GM21619 (cell line): ENCODE data around the gene RPF1.
A peak's percentile ranks its signal among the peaks of the same experiment; 100 is the strongest.
"Not testable (repeated sequence)": the region's sequence is repeated elsewhere in the genome, so short reads cannot be mapped to it uniquely, and the experiment has no call there.

ENCODE experiments used
- ATAC-seq: cut with Tn5 transposase; IDR thresholded peaks from one replicate; pipeline ENCODE4 v1.9.1; 2021; ENCODE audit not compliant: unreplicated experiment

RPF1 gene

GRCh38 chr1:84492726-84493125, 13.7 kb downstream of the RPF1 start:
- no peak for ATAC-seq

- no peak for ATAC-seq
Observed at GRCh38 chr1:84493747-84494146, 14.7 kb downstream of the RPF1 start.

- ATAC-seq, result no peak
Observed at GRCh38 chr1:84496498-84496897, 17.4 kb downstream of the RPF1 start.

GRCh38 chr1:84497631-84498275, 18.7 kb downstream of the RPF1 start:
- ATAC-seq, result no peak

- ATAC-seq, result no peak
Observed at GRCh38 chr1:84502927-84503326, 23.9 kb downstream of the RPF1 start.

GRCh38 chr1:84504580-84505492, 25.8 kb downstream of the RPF1 start:
- ATAC-seq, result no peak

GRCh38 chr1:84505493-84506001, 26.5 kb downstream of the RPF1 start:
- peak; percentile 33 for ATAC-seq

- ATAC-seq, result peak; percentile 77
Observed at GRCh38 chr1:84506002-84506728, 27.1 kb downstream of the RPF1 start, which contains the start of the genes GNG5 and SPATA1. Gene GNG5, minus strand, starts transcription at chr1:84506581. Its CDS starts 490 bp downstream, at chr1:84506091. Gene SPATA1, plus strand, starts transcription at chr1:84506386. Its CDS starts 9,974 bp downstream, at chr1:84516360.

GRCh38 chr1:84506729-84507453, 27.8 kb downstream of the RPF1 start:
- no peak for ATAC-seq

GRCh38 chr1:84507887-84508286, 28.8 kb downstream of the RPF1 start:
- not testable (repeated sequence) for ATAC-seq

GRCh38 chr1:84508510-84508909, 29.4 kb downstream of the RPF1 start:
- no peak for ATAC-seq

- ATAC-seq, result no peak
Observed at GRCh38 chr1:84509029-84509428, 30.0 kb downstream of the RPF1 start.

GRCh38 chr1:84510165-84510564, 31.1 kb downstream of the RPF1 start:
- no peak for ATAC-seq

GRCh38 chr1:84510668-84511067, 31.6 kb downstream of the RPF1 start:
- ATAC-seq, result no peak

- no peak for ATAC-seq
Observed at GRCh38 chr1:84524590-84524989, 45.5 kb downstream of the RPF1 start.

- no peak for ATAC-seq
Observed at GRCh38 chr1:84525779-84526178, 46.7 kb downstream of the RPF1 start.

GRCh38 chr1:84538599-84538998, 59.5 kb downstream of the RPF1 start:
- peak; percentile 65 for ATAC-seq

GRCh38 chr1:84539972-84540371, 60.9 kb downstream of the RPF1 start:
- no peak for ATAC-seq

- ATAC-seq, result no peak
Observed at GRCh38 chr1:84540759-84541158, 61.7 kb downstream of the RPF1 start.

- ATAC-seq, result no peak
Observed at GRCh38 chr1:84541679-84542078, 62.6 kb downstream of the RPF1 start.
